ENCODE measurements around the gene CDKL1.

CDKL1 gene

DNA sequence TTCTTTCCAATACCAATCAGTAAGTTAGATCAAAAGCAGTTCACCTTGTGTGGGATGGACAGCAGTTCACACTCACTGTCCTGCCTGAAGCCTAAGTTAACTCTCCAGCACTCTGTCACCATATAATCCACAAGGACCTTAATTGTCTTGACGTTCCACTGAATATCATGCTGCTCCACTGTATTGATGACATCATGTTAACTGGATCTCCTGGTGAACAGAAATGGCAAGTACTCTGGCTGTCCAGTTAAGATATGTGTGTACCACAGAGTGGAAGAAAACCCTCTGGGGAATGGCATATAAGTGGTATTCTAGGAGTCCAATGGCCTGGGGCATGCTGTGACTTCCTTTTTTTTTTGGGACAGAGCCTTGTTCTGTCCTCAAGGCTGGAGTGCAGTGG lies 16.2 kb downstream of the CDKL1 start:
- TF ChIP-seq, protein P1, sequence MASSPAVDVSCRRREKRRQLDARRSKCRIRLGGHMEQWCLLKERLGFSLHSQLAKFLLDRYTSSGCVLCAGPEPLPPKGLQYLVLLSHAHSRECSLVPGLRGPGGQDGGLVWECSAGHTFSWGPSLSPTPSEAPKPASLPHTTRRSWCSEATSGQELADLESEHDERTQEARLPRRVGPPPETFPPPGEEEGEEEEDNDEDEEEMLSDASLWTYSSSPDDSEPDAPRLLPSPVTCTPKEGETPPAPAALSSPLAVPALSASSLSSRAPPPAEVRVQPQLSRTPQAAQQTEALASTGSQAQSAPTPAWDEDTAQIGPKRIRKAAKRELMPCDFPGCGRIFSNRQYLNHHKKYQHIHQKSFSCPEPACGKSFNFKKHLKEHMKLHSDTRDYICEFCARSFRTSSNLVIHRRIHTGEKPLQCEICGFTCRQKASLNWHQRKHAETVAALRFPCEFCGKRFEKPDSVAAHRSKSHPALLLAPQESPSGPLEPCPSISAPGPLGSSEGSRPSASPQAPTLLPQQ (tag by site-specific recombination; IDR thresholded peaks at IDR 0.05): no peak
- TF ChIP-seq ZNF221 (tag by site-specific recombination; IDR thresholded peaks at IDR 0.05; ENCODE audit: borderline replicate concordance) (no peak), ZNF248 (tag by site-specific recombination; IDR thresholded peaks at IDR 0.05) (no peak), ZNF146 (tag by site-specific recombination; IDR thresholded peaks at IDR 0.05) (no peak), ZBTB1 (tag by site-specific recombination; IDR thresholded peaks at IDR 0.05) (no peak), SCRT2 (tag by site-specific recombination; IDR thresholded peaks at IDR 0.05) (no peak)
- TF ChIP-seq, protein P2, sequence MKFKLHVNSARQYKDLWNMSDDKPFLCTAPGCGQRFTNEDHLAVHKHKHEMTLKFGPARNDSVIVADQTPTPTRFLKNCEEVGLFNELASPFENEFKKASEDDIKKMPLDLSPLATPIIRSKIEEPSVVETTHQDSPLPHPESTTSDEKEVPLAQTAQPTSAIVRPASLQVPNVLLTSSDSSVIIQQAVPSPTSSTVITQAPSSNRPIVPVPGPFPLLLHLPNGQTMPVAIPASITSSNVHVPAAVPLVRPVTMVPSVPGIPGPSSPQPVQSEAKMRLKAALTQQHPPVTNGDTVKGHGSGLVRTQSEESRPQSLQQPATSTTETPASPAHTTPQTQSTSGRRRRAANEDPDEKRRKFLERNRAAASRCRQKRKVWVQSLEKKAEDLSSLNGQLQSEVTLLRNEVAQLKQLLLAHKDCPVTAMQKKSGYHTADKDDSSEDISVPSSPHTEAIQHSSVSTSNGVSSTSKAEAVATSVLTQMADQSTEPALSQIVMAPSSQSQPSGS (tag by site-specific recombination; IDR thresholded peaks at IDR 0.05; ENCODE audit: low read depth): peak; percentile 67; the same call in 1 of the 2 replicates
- TF ChIP-seq, protein P3, sequence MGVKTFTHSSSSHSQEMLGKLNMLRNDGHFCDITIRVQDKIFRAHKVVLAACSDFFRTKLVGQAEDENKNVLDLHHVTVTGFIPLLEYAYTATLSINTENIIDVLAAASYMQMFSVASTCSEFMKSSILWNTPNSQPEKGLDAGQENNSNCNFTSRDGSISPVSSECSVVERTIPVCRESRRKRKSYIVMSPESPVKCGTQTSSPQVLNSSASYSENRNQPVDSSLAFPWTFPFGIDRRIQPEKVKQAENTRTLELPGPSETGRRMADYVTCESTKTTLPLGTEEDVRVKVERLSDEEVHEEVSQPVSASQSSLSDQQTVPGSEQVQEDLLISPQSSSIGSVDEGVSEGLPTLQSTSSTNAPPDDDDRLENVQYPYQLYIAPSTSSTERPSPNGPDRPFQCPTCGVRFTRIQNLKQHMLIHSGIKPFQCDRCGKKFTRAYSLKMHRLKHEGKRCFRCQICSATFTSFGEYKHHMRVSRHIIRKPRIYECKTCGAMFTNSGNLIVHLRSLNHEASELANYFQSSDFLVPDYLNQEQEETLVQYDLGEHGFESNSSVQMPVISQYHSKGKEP (tag by site-specific recombination; IDR thresholded peaks at IDR 0.05): no peak
- H3K27ac ChIP-seq (ENCODE audit: extremely low read depth, low read depth, low read length): no peak overlapping the region
- ChIA-PET POLR2A (no interaction called here), CTCF (no interaction called here)
- no peaks in the 10 kb centered on the region for H3K9me3 ChIP-seq (ENCODE audit: control insufficient read depth, insufficient read depth, low read depth, low read length)
- no peak overlapping the region for H3K4me3 ChIP-seq (ENCODE audit: low read depth, low read length)
- peaks cover 11% of the 10 kb centered on the region; the same call in 1 of the 2 replicates for H3K4me1 ChIP-seq (ENCODE audit: control insufficient read depth, insufficient read depth, low read length)
- peaks cover 0 to 11% of the 10 kb centered on the region in 2 experiments; a peak in 1 of 3 replicates for H3K36me3 ChIP-seq (ENCODE audit: control insufficient read depth in 2 of 2, insufficient read depth in 1 of 2, low read length in 2 of 2)

DNA sequence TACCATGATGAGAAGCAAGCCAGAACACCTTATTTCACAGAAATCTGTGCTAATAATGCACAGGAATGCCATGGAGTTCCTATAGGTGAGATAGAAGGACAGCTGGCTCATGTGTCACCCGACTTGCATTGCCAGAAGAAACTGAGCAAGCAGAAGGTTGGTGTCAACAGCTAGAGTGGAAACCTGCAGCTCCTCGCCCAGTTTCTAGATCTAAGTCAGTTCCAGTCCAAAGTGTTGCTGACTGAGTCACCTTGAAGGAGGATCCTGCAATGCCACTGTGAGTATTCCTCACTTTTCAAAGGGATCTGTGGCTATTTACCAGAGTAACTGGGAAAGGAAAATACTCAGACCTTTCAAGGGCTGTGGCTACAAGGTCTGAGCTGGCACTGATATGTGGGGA lies 17.1 kb downstream of the CDKL1 start:
- TF ChIP-seq KLF10 (tag by site-specific recombination; IDR thresholded peaks at IDR 0.05) (no peak), RBAK (tag by site-specific recombination; IDR thresholded peaks at IDR 0.05) (no peak), ZNF530 (tag by site-specific recombination; IDR thresholded peaks at IDR 0.05; ENCODE audit: low read depth) (no peak), ZSCAN23 (tag by site-specific recombination; IDR thresholded peaks at IDR 0.05) (no peak), ZFHX2 (tag by site-specific recombination; conservative IDR thresholded peaks at IDR 0.05) (no peak), ZNF114 (tag by site-specific recombination; IDR thresholded peaks at IDR 0.05) (no peak), ZNF544 (tag by site-specific recombination; IDR thresholded peaks at IDR 0.05) (no peak)
- H3K4me3 ChIP-seq (ENCODE audit: low read depth, low read length): no peak overlapping the region
- ChIA-PET POLR2A (interaction anchor here (0.8 kb wide), 1 partner anchor 22 kb away, joined by 4 read pairs; no protein-coding TSS in a partner anchor), CTCF (no interaction called here)
- no peaks in the 10 kb centered on the region for H3K9me3 ChIP-seq (ENCODE audit: control insufficient read depth, insufficient read depth, low read depth, low read length)
- H3K27ac ChIP-seq (ENCODE audit: extremely low read depth, low read depth, low read length): no peak overlapping the region
- peaks cover 0 to 11% of the 10 kb centered on the region in 2 experiments; a peak in 1 of 3 replicates for H3K36me3 ChIP-seq (ENCODE audit: control insufficient read depth in 2 of 2, insufficient read depth in 1 of 2, low read length in 2 of 2)
- peaks cover 11% of the 10 kb centered on the region; the same call in 1 of the 2 replicates for H3K4me1 ChIP-seq (ENCODE audit: control insufficient read depth, insufficient read depth, low read length)

DNA sequence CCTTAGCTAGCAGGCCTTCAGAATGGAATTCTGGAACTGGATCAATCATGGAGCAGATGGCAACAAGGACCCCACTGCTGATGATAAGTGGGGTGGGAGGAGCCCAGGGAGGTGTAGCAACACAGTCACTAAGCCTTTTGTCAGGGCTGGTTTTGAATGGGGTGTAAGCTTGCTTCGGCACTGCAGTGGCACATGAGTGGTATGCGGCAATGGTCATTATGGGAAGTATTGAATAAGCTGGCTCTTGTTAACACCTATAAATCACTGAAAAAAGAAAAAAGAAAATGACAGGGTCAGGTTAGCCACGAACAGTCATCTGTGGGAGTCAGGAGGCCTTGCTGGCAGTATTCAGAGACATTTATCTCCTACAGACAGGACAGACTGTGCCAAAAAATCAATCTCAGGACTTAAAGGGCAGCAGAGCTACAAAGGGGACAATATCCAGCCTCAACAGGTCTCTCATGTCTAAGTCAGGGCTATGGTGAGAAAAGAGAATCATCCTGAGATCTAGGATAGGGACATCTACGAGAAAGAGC lies 19.1 kb downstream of the CDKL1 start:
- H3K4me1 ChIP-seq (ENCODE audit: control insufficient read depth, insufficient read depth, low read length): no peaks in the 10 kb centered on the region
- H3K36me3 ChIP-seq (ENCODE audit: control insufficient read depth in 2 of 2, insufficient read depth in 1 of 2, low read length in 2 of 2): peaks cover 0 to 11% of the 10 kb centered on the region in 2 experiments; a peak in 1 of 3 replicates
- no peak overlapping the region for H3K4me3 ChIP-seq (ENCODE audit: low read depth, low read length)
- ChIA-PET POLR2A (interaction anchor here (0.6 kb wide), 1 partner anchor 114 kb away, joined by 4 read pairs; no protein-coding TSS in a partner anchor), CTCF (interaction anchor here (0.8 kb wide), 1 partner anchor 35 kb away, joined by 3 read pairs; no protein-coding TSS in a partner anchor)
- TF ChIP-seq MYNN (tag by site-specific recombination; IDR thresholded peaks at IDR 0.05; ENCODE audit: borderline replicate concordance) (no peak), ZNF248 (tag by site-specific recombination; IDR thresholded peaks at IDR 0.05) (no peak), ZNF670 (tag by site-specific recombination; IDR thresholded peaks at IDR 0.05; ENCODE audit: low read depth) (no peak)
- TF ChIP-seq, protein P3 (tag by site-specific recombination; IDR thresholded peaks at IDR 0.05): no peak
- no peak overlapping the region for H3K27ac ChIP-seq (ENCODE audit: extremely low read depth, low read depth, low read length)
- no peaks in the 10 kb centered on the region for H3K9me3 ChIP-seq (ENCODE audit: control insufficient read depth, insufficient read depth, low read depth, low read length)

Measured in HEK293 (cell line).